ENCODE measurements around the gene OR2D3.
"Not testable (repeated sequence)": the region's sequence is repeated elsewhere in the genome, so short reads cannot be mapped to it uniquely, and the experiment has no call there.

OR2D3 gene

DNA sequence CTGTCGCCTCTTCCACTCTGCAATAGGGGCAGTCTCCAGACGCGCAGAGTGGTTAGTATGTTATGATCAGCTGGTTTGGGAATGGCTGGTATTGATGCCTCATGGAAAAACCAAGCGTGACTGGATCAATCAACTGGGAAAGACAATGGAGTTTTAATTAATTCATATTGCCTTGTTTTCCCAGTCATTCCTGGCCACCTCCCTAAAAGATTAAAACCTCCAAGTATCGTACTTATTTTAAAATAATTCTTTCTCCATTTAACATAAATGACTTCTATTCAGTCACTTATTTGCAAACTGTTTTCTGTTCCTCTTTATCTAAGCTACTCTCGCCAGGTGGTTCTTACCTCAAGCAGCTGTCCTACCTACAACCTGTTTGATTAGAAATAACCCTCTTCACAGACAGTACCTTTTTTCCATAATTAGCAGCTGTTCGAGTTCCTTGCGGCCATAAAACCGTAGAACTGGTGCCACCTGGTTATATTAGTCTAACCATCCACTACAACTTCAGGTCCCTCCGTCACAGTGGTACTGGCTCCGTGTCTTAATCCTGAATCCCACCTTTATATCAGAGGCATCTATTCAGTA lies 6.3 kb downstream of the OR2D3 start:
- DNase-seq (ENCODE audit: low read depth in 2 of 2) = no peak

DNA sequence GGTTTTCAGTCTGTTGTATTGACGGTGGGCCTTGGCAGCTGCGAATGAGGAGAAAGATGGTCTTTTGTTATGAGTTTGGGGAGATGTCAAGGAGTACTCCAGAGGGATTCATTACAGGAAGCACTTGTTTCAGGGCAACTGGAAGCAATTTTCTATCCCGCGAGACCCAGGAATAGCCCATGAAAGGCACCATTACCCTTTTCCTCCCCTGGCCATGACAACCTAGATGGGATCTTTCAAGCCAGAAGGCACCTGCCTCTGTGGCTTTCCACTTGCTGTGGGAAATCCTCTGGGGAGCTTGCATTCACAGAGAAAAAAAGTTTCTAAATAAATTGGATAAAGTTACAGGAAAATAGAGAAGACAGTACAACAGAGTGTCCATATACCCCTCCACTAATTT lies 8.1 kb downstream of the OR2D3 start:
- no peak for DNase-seq (ENCODE audit: low read depth in 2 of 2)

- no peak for DNase-seq (ENCODE audit: low read depth in 2 of 2)
Observed at GRCh38 chr11:6931146-6931713, 10.4 kb downstream of the OR2D3 start.

GRCh38 chr11:6932145-6932544 lies 11.3 kb downstream of the OR2D3 start:
- no peak for DNase-seq (ENCODE audit: low read depth in 2 of 2)

DNA sequence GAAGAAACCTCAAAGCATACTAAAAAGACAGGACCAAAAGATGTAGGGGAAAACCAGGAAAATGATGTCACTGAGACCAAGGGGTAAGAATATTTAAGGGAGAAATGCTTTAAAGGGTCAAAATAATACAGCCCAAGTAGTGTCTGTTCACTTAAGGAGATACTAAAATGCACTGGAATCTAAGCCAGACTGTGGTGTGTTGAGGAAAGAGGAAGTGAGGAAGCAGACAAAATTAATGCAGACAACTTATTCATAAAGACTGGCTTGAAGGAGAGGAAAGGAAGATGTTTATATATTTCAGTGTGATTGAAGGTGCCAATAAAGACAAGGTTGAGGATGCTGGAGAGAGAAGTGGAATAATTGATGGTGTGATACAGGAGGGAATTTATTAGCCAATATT lies 21.2 kb downstream of the OR2D3 start:
- no peak for DNase-seq (ENCODE audit: low read depth in 2 of 2)

DNA sequence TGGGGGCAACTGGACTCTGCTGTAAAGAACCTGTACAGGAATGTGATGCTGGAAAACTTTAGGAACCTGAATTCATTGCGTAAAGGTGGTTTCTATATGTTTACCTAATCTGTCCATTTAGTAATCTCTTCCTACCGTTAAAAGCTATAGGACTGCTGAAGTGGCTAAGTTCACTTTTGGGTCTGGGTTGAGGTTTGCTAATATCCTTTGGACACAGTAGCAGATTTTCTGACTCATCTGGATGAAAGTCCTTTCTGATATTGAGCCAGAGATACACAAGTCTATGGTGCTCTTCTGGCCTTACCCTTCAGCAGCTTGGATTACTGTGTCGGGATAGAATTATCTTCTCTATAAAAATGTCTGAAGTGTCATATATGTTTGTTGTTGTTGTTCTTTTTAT lies 22.3 kb downstream of the OR2D3 start:
- no peak for DNase-seq (ENCODE audit: low read depth in 2 of 2)

DNA sequence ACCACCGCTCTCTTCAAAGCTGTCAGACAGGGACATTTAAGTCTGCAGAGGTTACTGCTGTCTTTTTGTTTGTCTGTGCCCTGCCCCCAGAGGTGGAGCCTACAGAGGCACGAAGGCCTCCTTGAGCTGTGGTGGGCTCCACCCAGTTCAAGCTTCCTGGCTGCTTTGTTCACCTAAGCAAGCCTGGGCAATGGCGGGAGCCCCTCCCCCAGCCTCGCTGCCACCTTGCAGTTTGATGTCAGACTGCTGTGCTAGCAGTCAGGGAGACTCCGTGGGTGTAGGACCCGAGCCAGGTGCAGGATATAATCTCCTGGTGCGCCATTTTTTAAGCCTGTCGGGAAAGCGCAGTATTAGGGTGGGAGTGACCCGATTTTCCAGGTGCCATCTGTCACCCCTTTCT lies 33.4 kb downstream of the OR2D3 start:
- not testable (repeated sequence) for DNase-seq (ENCODE audit: low read depth in 2 of 2)

DNA sequence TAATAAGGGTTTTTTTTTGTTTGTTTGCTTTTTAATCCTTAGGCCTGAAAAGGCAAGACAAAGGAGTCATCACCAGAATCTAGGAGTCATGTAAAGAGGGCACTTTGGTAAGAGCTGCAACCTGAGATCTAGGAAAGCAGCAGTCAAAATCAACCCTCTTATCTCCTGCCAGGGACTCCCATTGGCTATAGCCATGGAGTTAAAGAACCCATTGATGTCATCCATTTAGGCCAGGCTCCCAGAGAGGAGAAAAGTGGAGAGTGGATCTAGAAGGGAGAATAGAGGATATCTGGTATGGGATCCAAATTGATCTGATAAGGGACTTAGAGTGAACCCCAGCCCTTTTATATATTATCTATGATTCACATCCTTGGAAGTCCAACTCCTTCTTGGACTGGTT lies 41.3 kb downstream of the OR2D3 start:
- DNase-seq (ENCODE audit: low read depth in 2 of 2) = no peak

- no peak for DNase-seq (ENCODE audit: low read depth in 2 of 2)
Observed at GRCh38 chr11:6962673-6963072, 41.9 kb downstream of the OR2D3 start.

DNA sequence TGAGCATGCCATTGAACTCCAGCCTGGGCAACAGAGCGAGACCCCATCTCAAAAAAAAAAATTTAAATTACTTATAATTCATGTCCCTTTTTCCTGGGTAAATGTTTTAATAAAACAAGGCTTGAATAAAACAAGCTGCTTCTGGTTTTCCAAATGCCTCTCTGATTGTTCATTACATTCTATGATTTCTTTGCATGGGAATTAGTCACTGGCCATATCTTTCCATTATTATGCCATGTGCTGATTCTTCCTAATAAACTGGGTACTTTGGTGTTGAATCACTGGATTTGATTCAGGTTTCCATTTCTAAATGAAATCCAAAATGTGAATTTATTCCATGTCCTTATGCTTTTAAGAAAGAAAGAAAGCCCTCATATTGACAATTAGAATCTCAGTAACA lies 48.0 kb downstream of the OR2D3 start:
- DNase-seq (ENCODE audit: low read depth in 2 of 2) = no peak

- not testable (repeated sequence) for DNase-seq (ENCODE audit: low read depth in 2 of 2)
Observed at GRCh38 chr11:6969854-6970253, 49.1 kb downstream of the OR2D3 start.

Measured in stimulated activated CD4-positive, alpha-beta T cell treated with anti-CD3 and anti-CD28 coated beads, Interleukin-4, amount 100 ng/mL, for 48 hours (primary cell).